Panc1 (cell line): ENCODE measurements around the gene ABCD4.

ENCODE experiments used
- CTCF ChIP-seq: fragments of 450-650 bp; IDR thresholded peaks from 2 replicates; pipeline ENCODE4 v1.5.1; 2017; ENCODE audit warnings: mild to moderate bottlenecking
- POLR2AphosphoS5 ChIP-seq: IDR thresholded peaks from 2 replicates; pipeline ENCODE4 v1.6.1; 2012; ENCODE audit warnings: mild to moderate bottlenecking, low read depth, low read length, moderate library complexity
- SIN3A ChIP-seq: IDR thresholded peaks from 2 replicates; pipeline ENCODE4 v1.6.1; 2012; ENCODE audit warnings: low read depth, mild to moderate bottlenecking, low read length, moderate library complexity, borderline replicate concordance; ENCODE audit not compliant: insufficient read depth
- TCF7L2 ChIP-seq: IDR thresholded peaks from 2 replicates; pipeline ENCODE4 v1.6.1; 2011; ENCODE audit warnings: mild to moderate bottlenecking, low read depth, low read length, inconsistent platforms
- TF ChIP-seq, protein P1 (sequence below), 2 experiments: IDR thresholded peaks; 2 replicates each; pipeline ENCODE4 v1.6.1; 2011 to 2012; ENCODE audit warnings: low read depth in 2 of 2, control low read depth in 1 of 2, low read length in 1 of 2, mild to moderate bottlenecking in 1 of 2, moderate library complexity in 1 of 2; ENCODE audit not compliant: insufficient read depth in 1 of 2

GRCh38 chr14:74314576-74314975, 11.8 kb upstream of the ABCD4 start:
- no peak for TF ChIP-seq CTCF
- no peak for TF ChIP-seq POLR2AphosphoS5
- no peak for TF ChIP-seq TCF7L2
- TF ChIP-seq, protein P1, sequence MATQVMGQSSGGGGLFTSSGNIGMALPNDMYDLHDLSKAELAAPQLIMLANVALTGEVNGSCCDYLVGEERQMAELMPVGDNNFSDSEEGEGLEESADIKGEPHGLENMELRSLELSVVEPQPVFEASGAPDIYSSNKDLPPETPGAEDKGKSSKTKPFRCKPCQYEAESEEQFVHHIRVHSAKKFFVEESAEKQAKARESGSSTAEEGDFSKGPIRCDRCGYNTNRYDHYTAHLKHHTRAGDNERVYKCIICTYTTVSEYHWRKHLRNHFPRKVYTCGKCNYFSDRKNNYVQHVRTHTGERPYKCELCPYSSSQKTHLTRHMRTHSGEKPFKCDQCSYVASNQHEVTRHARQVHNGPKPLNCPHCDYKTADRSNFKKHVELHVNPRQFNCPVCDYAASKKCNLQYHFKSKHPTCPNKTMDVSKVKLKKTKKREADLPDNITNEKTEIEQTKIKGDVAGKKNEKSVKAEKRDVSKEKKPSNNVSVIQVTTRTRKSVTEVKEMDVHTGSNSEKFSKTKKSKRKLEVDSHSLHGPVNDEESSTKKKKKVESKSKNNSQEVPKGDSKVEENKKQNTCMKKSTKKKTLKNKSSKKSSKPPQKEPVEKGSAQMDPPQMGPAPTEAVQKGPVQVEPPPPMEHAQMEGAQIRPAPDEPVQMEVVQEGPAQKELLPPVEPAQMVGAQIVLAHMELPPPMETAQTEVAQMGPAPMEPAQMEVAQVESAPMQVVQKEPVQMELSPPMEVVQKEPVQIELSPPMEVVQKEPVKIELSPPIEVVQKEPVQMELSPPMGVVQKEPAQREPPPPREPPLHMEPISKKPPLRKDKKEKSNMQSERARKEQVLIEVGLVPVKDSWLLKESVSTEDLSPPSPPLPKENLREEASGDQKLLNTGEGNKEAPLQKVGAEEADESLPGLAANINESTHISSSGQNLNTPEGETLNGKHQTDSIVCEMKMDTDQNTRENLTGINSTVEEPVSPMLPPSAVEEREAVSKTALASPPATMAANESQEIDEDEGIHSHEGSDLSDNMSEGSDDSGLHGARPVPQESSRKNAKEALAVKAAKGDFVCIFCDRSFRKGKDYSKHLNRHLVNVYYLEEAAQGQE (IDR thresholded peaks at IDR 0.05; ENCODE audit: insufficient read depth in 1 of 2, low read depth in 2 of 2, low read length in 1 of 2) = no peak
- no peak for TF ChIP-seq SIN3A
